Activated CD8-positive, alpha-beta memory T cell treated with anti-CD3 and anti-CD28 coated beads for 36 hours (primary cell): Measurements from ENCODE around the gene ZSCAN32. TPM values are rescaled to one million over a fixed set of nuclear protein-coding genes. Genes with fewer than 3 reads are reported as not detected.

ENCODE experiments used
- CTCF ChIA-PET: fragments of 350-600 bp; sonication (Branson Sonifier 250); formaldehyde crosslinking; loops from one replicate; lab custom pipeline; 2021; ENCODE audit warnings: antibody characterized with exemption; lab: Charles Lee
- POLR2A ChIA-PET: fragments of 350-600 bp; sonication (Branson Sonifier 250); formaldehyde crosslinking; loops from one replicate; lab custom pipeline; 2021; ENCODE audit warnings: antibody characterized with exemption; lab: Charles Lee
- total RNA-seq, 2 experiments: library from RNA; stranded (reverse); gene quantifications; one replicate each; pipeline ENCODE4 v1.2.3, GENCODE V29; 2021

Gene ZSCAN32
- total RNA-seq = 10 to 100 TPM; 11.8 to 13.1 TPM

DNA sequence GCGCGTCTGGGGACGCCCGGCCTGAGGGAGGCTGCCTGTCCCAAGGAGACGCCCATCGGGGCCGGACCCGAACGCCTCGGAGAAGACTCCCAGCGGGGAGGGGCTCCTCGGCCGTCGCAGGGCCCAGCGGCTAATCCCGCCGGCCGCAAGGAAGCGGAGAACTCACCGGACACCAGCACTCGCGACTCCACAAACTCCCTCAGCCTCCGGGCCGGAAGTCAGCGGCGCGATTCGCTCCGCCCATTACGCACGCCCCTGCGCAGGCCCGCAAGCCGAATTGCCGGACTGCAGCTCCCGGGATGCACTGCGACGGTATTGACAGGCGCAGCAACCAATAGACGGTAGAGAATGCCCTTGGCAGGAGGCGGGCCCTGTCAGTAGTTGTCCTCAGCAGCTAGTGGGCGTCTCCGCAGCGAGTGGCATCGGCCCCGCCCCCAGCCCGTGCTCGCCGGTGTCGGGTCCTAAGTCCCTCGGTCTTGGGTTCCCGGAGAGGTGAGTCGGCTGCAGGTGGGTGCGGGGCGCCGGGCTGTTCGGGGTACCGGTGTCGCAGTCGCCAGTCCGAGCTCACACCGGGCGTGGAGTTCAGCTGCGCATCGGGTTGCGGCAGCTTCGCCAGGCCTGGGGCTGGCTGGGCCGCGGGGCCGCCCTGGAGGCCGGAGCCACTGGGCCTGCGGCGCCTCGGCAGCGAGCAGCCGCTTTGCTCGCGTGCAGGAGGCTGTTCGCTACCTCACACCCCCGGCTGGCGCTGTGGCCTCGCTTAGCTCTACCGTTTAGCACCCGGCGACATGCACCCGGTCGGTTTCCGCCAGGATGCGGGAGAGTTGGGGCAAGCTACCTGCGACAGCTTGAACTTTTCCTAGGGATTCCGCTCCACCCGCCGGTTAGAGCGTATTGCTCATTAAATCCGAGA, at the start of gene ZSCAN32, which contains the start of gene ZNF174:
Gene ZSCAN32, minus strand, starts transcription at position 226 of the 910 bp plus-strand sequence. CDS start 3,447 bp downstream, outside the sequence.
Gene ZNF174, plus strand, starts transcription at position 437 of the 910 bp plus-strand sequence. CDS start 790 bp downstream, outside the sequence.
- POLR2A ChIA-PET = interaction anchor here (0.5 to 1.9 kb wide), 6 partner anchors 15 to 96 kb away, joined by 3 to 9 read pairs (median 4); partner anchors contain the start of genes NAA60, TIGD7, ZNF597 and ZNF75A
- CTCF ChIA-PET = interaction anchor here (0.6 to 1.2 kb wide), 5 partner anchors 9 to 383 kb away, joined by 3 to 4 read pairs (median 3); partner anchors contain the start of gene CLDN6

- CTCF ChIA-PET = interaction anchor here (1.3 kb wide), 1 partner anchor 13 kb away, joined by 4 read pairs; no protein-coding TSS in a partner anchor
- POLR2A ChIA-PET = interaction anchor here (0.5 to 2.0 kb wide), 8 partner anchors 13 to 256 kb away, joined by 3 to 9 read pairs (median 3); partner anchors contain the start of genes ZNF174, ZNF263 and ZSCAN32
Measured at GRCh38 chr16:3444032-3444388, 43.2 kb upstream of the ZSCAN32 start.

DNA sequence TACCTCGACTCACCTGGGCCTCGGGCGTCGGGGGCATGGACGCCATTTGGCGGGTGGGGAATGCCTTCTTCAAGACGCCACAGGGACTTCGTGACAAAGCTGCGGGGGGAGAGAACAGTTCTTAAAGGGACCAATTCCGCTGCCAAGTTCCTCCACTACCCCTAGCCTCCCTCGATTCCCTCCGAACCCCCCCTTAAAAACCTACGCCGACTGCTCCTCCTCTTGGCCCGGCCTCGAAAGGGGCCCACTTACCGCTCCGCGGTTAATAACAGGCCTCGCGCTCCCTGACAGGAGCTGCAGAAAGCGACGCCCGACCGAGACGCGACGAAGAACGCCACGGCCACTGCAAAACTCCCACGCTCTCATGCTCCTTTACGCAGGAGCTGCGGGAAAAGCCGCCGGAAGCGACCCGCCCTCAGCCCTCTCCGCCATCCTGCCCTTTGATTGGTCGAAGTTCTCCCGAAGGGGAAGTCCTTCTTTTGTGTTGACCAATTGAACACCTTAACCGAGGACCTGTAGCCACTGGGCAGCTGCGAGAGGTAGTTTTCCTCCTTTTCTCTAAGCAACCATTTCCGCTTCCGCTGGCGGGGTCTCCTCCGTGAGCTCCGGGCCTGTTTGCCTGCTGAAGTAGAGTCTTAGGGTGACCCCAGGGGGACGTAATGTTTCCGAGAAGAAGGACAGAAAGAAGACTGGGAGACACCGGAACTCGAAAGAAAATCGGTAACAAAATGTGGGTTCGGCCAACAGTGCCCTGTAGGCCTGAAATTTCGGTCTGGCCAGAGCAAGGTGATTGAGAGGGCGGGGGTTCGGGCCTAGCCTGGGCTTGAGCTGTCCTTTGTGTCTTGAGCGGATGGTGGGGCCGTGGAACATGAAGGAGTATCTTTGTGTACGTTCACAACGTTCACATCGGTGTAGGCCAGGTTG, 42.6 kb upstream of the ZSCAN32 start, which contains the start of the genes NAA60 and ZNF597:
Gene NAA60, plus strand, starts transcription at position 573 of the 924 bp plus-strand sequence. CDS start 32,548 bp downstream, outside the sequence.
Gene ZNF597, minus strand, starts transcription at position 397 of the 924 bp plus-strand sequence. Its CDS starts 351 bp downstream, at position 46.
- CTCF ChIA-PET = interaction anchor here (1.3 kb wide), 1 partner anchor 14 kb away, joined by 4 read pairs; no protein-coding TSS in a partner anchor
- POLR2A ChIA-PET = interaction anchor here (0.5 to 2.0 kb wide), 8 partner anchors 14 to 256 kb away, joined by 3 to 9 read pairs (median 4); partner anchors contain the start of genes ZNF174, ZNF263 and ZSCAN32

DNA sequence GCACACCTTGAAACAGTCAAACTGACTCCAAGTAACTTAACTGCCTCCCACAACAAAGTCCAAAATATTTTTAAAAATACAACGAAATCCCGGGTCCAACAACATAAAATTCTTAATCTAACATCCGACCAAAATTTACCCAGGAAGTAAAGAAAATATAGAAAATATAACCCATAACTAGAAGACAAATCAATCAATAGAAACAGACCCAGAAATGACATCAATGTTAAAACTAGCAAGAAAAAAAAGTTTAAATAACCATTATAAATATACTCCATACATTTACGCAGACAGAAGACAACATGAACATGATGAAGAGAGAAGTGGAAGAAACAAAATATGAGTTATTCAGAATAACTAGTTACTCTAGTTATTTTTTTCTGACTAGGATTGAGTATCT, 38.8 kb upstream of the ZSCAN32 start:
- ChIA-PET POLR2A (no interaction called here), CTCF (no interaction called here)

DNA sequence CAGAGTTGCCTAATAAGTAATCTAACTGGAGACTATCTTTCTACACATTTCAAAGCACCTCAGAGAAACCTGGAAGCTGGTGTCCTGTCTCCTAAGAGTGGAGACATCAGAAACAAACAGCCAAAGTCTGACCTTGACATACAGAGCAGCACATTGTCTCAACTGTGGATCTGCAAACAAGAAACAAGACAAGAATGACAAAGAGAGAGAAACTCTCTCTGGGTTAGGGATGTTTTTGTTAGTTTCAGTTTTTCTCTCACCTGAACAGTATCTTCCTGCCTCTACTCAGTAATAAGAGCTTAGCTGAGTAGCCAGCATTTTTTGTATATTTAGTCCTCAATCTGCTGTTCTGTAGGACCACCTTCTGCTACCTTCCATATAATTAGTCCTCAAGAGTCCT, 33.6 kb upstream of the ZSCAN32 start:
- CTCF ChIA-PET = no interaction called here
- POLR2A ChIA-PET = interaction anchor here (0.6 kb wide), 1 partner anchor 111 kb away, joined by 3 read pairs; no protein-coding TSS in a partner anchor

DNA sequence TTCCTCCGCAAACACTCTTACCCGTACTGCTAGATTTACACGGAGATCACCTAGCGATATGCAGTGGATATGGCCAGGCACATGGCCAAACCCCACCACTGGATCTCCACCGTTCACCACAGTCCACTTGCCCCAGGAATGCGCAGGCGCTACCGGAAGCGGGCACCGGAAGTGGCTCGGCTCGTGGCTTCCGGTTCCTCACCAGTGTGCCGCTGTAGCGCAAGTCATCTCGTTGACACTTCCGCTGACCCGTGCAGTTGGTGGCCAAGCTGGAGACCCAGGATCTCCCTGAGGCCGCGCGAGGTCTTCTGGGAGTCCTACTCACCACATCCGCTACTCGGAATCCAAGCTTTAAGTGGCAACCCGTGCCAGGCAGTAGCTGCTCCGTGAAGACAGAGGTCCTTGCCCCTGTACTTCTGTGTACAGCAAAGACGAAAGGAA, 31.0 kb upstream of the ZSCAN32 start:
- ChIA-PET POLR2A (no interaction called here), CTCF (no interaction called here)

GRCh38 chr16:3413730-3414379, 13.1 kb upstream of the ZSCAN32 start:
- CTCF ChIA-PET = no interaction called here
- POLR2A ChIA-PET = no interaction called here

GRCh38 chr16:3408561-3409197, 7.9 kb upstream of the ZSCAN32 start:
- CTCF ChIA-PET = no interaction called here
- POLR2A ChIA-PET = no interaction called here

- ChIA-PET POLR2A (interaction anchor here (0.6 to 1.9 kb wide), 4 partner anchors 42 to 97 kb away, joined by 3 to 9 read pairs (median 4); partner anchors contain the start of genes NAA60, TIGD7, ZNF597 and ZNF75A), CTCF (interaction anchor here (1.0 to 1.2 kb wide), 3 partner anchors 18 to 384 kb away, joined by 3 to 4 read pairs (median 3); partner anchors contain the start of gene CLDN6)
Measured at GRCh38 chr16:3401719-3402397, 1.1 kb upstream of the ZSCAN32 start.

DNA sequence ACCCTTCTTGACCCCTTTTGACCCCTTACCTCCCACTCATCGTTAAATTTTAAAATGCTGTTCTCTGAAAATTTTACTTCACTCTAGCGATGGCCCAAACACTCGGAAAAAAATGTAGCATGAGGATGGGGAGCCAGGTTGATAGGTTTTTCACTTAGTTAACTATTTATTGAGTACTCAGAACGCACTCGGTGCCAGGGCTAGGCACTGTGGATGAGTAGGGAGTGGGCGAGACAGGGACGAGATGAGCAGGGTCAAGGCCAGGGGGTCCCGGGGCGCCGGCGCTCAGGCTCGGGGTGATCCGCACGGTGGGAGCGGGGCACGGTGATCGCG, 392 bp downstream of the ZSCAN32 start:
- CTCF ChIA-PET = interaction anchor here (0.6 kb wide), 2 partner anchors 10 to 112 kb away, joined by 3 read pairs; no protein-coding TSS in a partner anchor

GRCh38 chr16:3389663-3390338, 11.0 kb downstream of the ZSCAN32 start:
- POLR2A ChIA-PET = no interaction called here

More for the DNA sequence above, 392 bp downstream of the ZSCAN32 start:
- POLR2A ChIA-PET = interaction anchor here (0.5 to 1.9 kb wide), 4 partner anchors 21 to 95 kb away, joined by 3 to 9 read pairs (median 4); partner anchors contain the start of genes NAA60, TIGD7, ZNF597 and ZNF75A

GRCh38 chr16:3388325-3388724, 12.5 kb downstream of the ZSCAN32 start:
- ChIA-PET CTCF (no interaction called here), POLR2A (no interaction called here)

More at GRCh38 chr16:3389663-3390338, 11.0 kb downstream of the ZSCAN32 start:
- CTCF ChIA-PET = no interaction called here

- POLR2A ChIA-PET = no interaction called here
- CTCF ChIA-PET = interaction anchor here (1.2 to 1.6 kb wide), 2 partner anchors 19 to 188 kb away, joined by 4 read pairs; no protein-coding TSS in a partner anchor
Measured at GRCh38 chr16:3383045-3383448, 17.8 kb downstream of the ZSCAN32 start.

DNA sequence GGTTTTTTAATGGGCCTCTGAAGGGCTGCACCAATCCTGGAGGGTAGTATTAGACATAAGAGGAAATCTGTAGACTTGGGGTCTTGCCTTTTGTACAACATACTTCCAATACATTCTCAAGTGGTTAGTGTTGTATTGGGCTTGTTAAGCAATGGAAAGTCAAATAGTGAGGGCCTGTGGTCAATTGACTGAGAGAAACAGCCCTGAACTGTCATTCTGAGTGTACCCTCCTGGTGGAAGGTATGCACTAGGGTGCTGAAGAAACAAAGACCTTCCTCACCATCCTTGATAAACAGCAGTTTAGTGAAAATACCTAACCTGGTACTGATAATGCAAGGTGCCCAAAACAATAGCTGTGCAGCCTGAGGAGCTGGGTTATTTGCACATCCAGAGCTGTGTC, 22.9 kb downstream of the ZSCAN32 start:
- ChIA-PET CTCF (no interaction called here), POLR2A (no interaction called here)

DNA sequence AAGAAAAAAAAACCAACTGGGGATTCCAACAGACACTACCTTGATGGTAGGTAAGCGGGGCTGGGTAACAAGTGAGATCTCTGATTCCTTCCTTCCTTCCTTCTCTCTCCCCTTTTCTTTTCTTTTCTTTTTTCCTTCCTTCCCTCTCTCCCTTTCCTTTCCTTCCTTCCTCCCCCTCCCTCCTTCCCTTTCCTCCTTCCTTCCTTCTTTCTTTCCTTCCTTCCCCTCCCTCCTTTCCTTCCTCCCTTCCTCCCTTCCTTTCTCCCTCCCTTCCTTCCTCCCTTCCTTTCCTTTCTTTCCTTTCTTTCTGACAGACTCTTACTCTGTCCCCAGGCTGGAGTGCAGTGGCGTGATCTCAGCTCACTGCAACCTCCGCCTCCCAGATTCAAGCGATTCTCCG, 25.1 kb downstream of the ZSCAN32 start:
- ChIA-PET CTCF (no interaction called here), POLR2A (no interaction called here)

DNA sequence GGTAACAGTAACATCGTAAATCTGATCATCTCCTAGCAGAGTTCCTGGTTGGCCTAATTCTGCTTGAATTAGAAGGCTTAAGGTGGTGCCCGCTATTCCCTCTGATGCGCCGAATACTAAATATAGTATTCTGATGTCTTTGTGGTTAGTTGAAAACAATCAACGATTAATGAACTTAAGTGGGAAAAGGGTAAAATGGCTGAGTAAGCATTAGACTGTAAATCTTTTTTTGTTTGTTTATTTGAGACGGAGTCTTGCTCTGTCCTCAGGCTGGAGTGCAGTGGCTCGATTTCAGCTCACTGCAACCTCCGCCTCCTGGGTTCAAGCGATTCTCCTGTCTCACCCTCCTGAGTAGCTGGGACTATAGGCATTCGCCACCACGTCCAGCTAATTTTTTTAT, 31.7 kb downstream of the ZSCAN32 start:
- CTCF ChIA-PET = no interaction called here
- POLR2A ChIA-PET = no interaction called here
